OCI-LY3 (cell line): ENCODE data around the gene AKAP6.

Experiments used
- H2AFZ ChIP-seq: fragments of 200-600, 300-600 bp; shearing (Covaris generic); 2 replicates; pipeline ENCODE4 v1.6.0; 2014; ENCODE audit warnings: antibody characterized with exemption, low read depth, low read length
- H3K27ac ChIP-seq: fragments of 200-600, 300-600 bp; sonication (generic); 2 replicates; pipeline ENCODE4 v1.5.1; 2014; ENCODE audit warnings: mild to moderate bottlenecking, low read length, moderate library complexity, mixed read lengths
- H3K27me3 ChIP-seq: fragments of 200-600, 300-600 bp; sonication (generic); 2 replicates; pipeline ENCODE4 v1.6.1; 2014; ENCODE audit warnings: low read depth, low read length, mixed read lengths
- H3K36me3 ChIP-seq: fragments of 200-600, 300-600 bp; sonication (generic); replicated peaks from 2 replicates; pipeline ENCODE3; 2014; ENCODE audit warnings: low read depth, low read length, mixed read lengths
- H3K4me1 ChIP-seq: fragments of 300-600, 200-600 bp; sonication (generic); 2 replicates; pipeline ENCODE4 v1.6.1; 2014; ENCODE audit warnings: low read length, mixed read lengths
- H3K4me2 ChIP-seq: fragments of 200-600, 300-600 bp; sonication (generic); 2 replicates; pipeline ENCODE4 v1.6.1; 2014; ENCODE audit warnings: low read length, mixed read lengths
- H3K4me3 ChIP-seq: fragments of 300-600, 200-600 bp; sonication (generic); 2 replicates; pipeline ENCODE4 v1.5.1; 2014; ENCODE audit warnings: antibody characterized with exemption, mild to moderate bottlenecking, low read length, moderate library complexity
- H3K79me2 ChIP-seq: fragments of 300-600, 200-600 bp; shearing (Covaris generic); 2 replicates; pipeline ENCODE4 v1.6.1; 2014; ENCODE audit warnings: mild to moderate bottlenecking, low read length, mixed read lengths
- H3K9ac ChIP-seq: fragments of 300-600, 200-600 bp; shearing (Covaris generic); 2 replicates; pipeline ENCODE4 v1.6.0; 2014; ENCODE audit warnings: mild to moderate bottlenecking, low read length, moderate library complexity
- H3K9me3 ChIP-seq: fragments of 200-600, 300-600 bp; shearing (Covaris generic); 2 replicates; pipeline ENCODE4 v1.6.1; 2014; ENCODE audit warnings: low read length, mixed read lengths; ENCODE audit not compliant: insufficient read depth
- H4K20me1 ChIP-seq: fragments of 200-600, 300-600 bp; sonication (generic); 2 replicates; pipeline ENCODE4 v1.6.1; 2016; ENCODE audit warnings: low read length, mixed read lengths; ENCODE audit not compliant: insufficient read depth
- CTCF ChIP-seq: fragments of 200-600, 300-600 bp; sonication (generic); IDR thresholded peaks from 2 replicates; pipeline ENCODE4 v1.5.1; 2014; ENCODE audit warnings: antibody characterized with exemption, low read length, low read depth
- EZH2phosphoT487 ChIP-seq: fragments of 200-600 bp; shearing (Covaris generic); IDR thresholded peaks from 2 replicates; pipeline ENCODE4 v1.6.1; 2018; ENCODE audit warnings: antibody characterized with exemption, mixed run types, low read depth

Gene AKAP6

GRCh38 chr14:32813401-32813800, 484.3 kb downstream of the AKAP6 start:
- Histone ChIP-seq H3K4me2 (no peak overlapping the region), H3K27me3 (no peaks in the 10 kb centered on the region), H2AFZ (no peak overlapping the region), H3K36me3 (no peaks in the 10 kb centered on the region), H3K4me3 (no peak overlapping the region), H4K20me1 (no peaks in the 10 kb centered on the region), H3K27ac (no peak overlapping the region), H3K4me1 (peaks cover 6% of the 10 kb centered on the region), H3K79me2 (no peaks in the 10 kb centered on the region), H3K9me3 (no peaks in the 10 kb centered on the region), H3K9ac (no peak overlapping the region)
- TF ChIP-seq CTCF (no peak), EZH2phosphoT487 (no peak)

- no peak overlapping the region for H2AFZ ChIP-seq
- H3K9ac ChIP-seq: no peak overlapping the region
- H3K4me2 ChIP-seq: no peak overlapping the region
- no peak for TF ChIP-seq EZH2phosphoT487
- TF ChIP-seq CTCF: no peak
- peaks cover 6% of the 10 kb centered on the region for H3K4me1 ChIP-seq
- no peaks in the 10 kb centered on the region for H3K27me3 ChIP-seq
- no peak overlapping the region for H3K4me3 ChIP-seq
- H4K20me1 ChIP-seq: no peaks in the 10 kb centered on the region
- no peaks in the 10 kb centered on the region for H3K79me2 ChIP-seq
- H3K9me3 ChIP-seq: no peaks in the 10 kb centered on the region
- no peak overlapping the region for H3K27ac ChIP-seq
- H3K36me3 ChIP-seq: no peaks in the 10 kb centered on the region
These were observed 485.6 kb downstream of the AKAP6 start for GRCh38 chr14:32814721-32815120.

- Histone ChIP-seq H3K4me1 (peaks cover 6% of the 10 kb centered on the region), H3K4me2 (no peak overlapping the region)
These were observed 487.5 kb downstream of the AKAP6 start for GRCh38 chr14:32816588-32816987.

GRCh38 chr14:32817780-32818179, 488.7 kb downstream of the AKAP6 start:
- Histone ChIP-seq H3K9ac (no peak overlapping the region), H4K20me1 (no peaks in the 10 kb centered on the region), H2AFZ (no peak overlapping the region), H3K27ac (no peak overlapping the region), H3K9me3 (no peaks in the 10 kb centered on the region), H3K27me3 (no peaks in the 10 kb centered on the region), H3K4me2 (no peak overlapping the region), H3K36me3 (no peaks in the 10 kb centered on the region), H3K4me1 (no peaks in the 10 kb centered on the region), H3K79me2 (no peaks in the 10 kb centered on the region), H3K4me3 (no peak overlapping the region)
- TF ChIP-seq CTCF (no peak), EZH2phosphoT487 (no peak)

More at GRCh38 chr14:32816588-32816987, 487.5 kb downstream of the AKAP6 start:
- H3K9ac ChIP-seq: no peak overlapping the region
- H3K36me3 ChIP-seq: no peaks in the 10 kb centered on the region
- no peak overlapping the region for H3K4me3 ChIP-seq
- H3K79me2 ChIP-seq: no peaks in the 10 kb centered on the region
- H2AFZ ChIP-seq: no peak overlapping the region
- no peaks in the 10 kb centered on the region for H4K20me1 ChIP-seq
- no peak for TF ChIP-seq CTCF
- no peak for TF ChIP-seq EZH2phosphoT487
- no peaks in the 10 kb centered on the region for H3K9me3 ChIP-seq
- no peaks in the 10 kb centered on the region for H3K27me3 ChIP-seq
- no peak overlapping the region for H3K27ac ChIP-seq
